ENCODE results near the gene TOGARAM2.

The TOGARAM2 gene

GRCh38 chr2:29060441-29060840 is 79.3 kb downstream of the TOGARAM2 start:
- TF ChIP-seq CTCF (IDR thresholded peaks at IDR 0.05; ENCODE audit: borderline replicate concordance, control extremely low read depth, extremely low read depth, insufficient read depth, missing control alignments) = no peak
- in situ Hi-C loops (cut with MboI; ENCODE audit: low sequenced_read_pairs, unreplicated experiment) = no loop called here
- no peak for DNase-seq (ENCODE audit: low spot score)

- no peak for TF ChIP-seq CTCF (IDR thresholded peaks at IDR 0.05; ENCODE audit: borderline replicate concordance, control extremely low read depth, extremely low read depth, insufficient read depth, missing control alignments)
- in situ Hi-C loops (cut with MboI; ENCODE audit: low sequenced_read_pairs, unreplicated experiment) = no loop called here
- DNase-seq (ENCODE audit: low spot score) = no peak
Observed at GRCh38 chr2:29061176-29061575, 80.1 kb downstream of the TOGARAM2 start.

- in situ Hi-C loops (cut with MboI; ENCODE audit: low sequenced_read_pairs, unreplicated experiment) = no loop called here
- TF ChIP-seq CTCF (IDR thresholded peaks at IDR 0.05; ENCODE audit: borderline replicate concordance, control extremely low read depth, extremely low read depth, insufficient read depth, missing control alignments) = no peak
- no peak for DNase-seq (ENCODE audit: low spot score)
Observed at GRCh38 chr2:29061616-29062015, 80.5 kb downstream of the TOGARAM2 start.

- no peak for TF ChIP-seq CTCF (IDR thresholded peaks at IDR 0.05; ENCODE audit: borderline replicate concordance, control extremely low read depth, extremely low read depth, insufficient read depth, missing control alignments)
- DNase-seq (ENCODE audit: low spot score) = no peak
- in situ Hi-C loops (cut with MboI; ENCODE audit: low sequenced_read_pairs, unreplicated experiment) = no loop called here
Observed at GRCh38 chr2:29062371-29062770, 81.3 kb downstream of the TOGARAM2 start.

- TF ChIP-seq CTCF (IDR thresholded peaks at IDR 0.05; ENCODE audit: borderline replicate concordance, control extremely low read depth, extremely low read depth, insufficient read depth, missing control alignments) = no peak
- DNase-seq (ENCODE audit: low spot score) = no peak
- in situ Hi-C loops (cut with MboI; ENCODE audit: low sequenced_read_pairs, unreplicated experiment) = no loop called here
Observed at GRCh38 chr2:29063056-29063455, 82.0 kb downstream of the TOGARAM2 start.

GRCh38 chr2:29063646-29064345 is 82.7 kb downstream of the TOGARAM2 start:
- DNase-seq (ENCODE audit: low spot score) = no peak
- in situ Hi-C loops (cut with MboI; ENCODE audit: low sequenced_read_pairs, unreplicated experiment) = no loop called here
- TF ChIP-seq CTCF (IDR thresholded peaks at IDR 0.05; ENCODE audit: borderline replicate concordance, control extremely low read depth, extremely low read depth, insufficient read depth, missing control alignments) = no peak

Data from GM13976 (cell line).